Caco-2 (cell line): ENCODE measurements around the gene KIAA1755. TPM values are rescaled to one million over a fixed set of nuclear protein-coding genes. Genes with fewer than 3 reads are reported as not detected.

ENCODE experiments used
- BruUV-seq: library from RNA; stranded (reverse); fragments of 400-500 nt; replicated peaks from 2 replicates; lab custom pipeline; 2021; lab: Mats Ljungman, UMichigan
- CTCF ChIA-PET: fragments of 300-600 bp; sonication (Branson Sonifier 250); formaldehyde crosslinking; loops from one replicate; lab custom pipeline; 2022; ENCODE audit warnings: antibody characterized with exemption; lab: Charles Lee
- POLR2A ChIA-PET: fragments of 300-600 bp; sonication (Branson Sonifier 250); formaldehyde crosslinking; loops from one replicate; lab custom pipeline; 2022; ENCODE audit warnings: antibody characterized with exemption; lab: Charles Lee
- DNase-seq, 2 experiments: peaks; one replicate each; pipeline versions ENCODE4 v3.0.0 to v3.0.0-alpha.2; 2020 to 2022
- H3K27me3 ChIP-seq: replicated peaks from 2 replicates; pipeline ENCODE4 v1.6.0; 2011; ENCODE audit warnings: low read length; ENCODE audit not compliant: control insufficient read depth, insufficient read depth
- H3K36me3 ChIP-seq: 2 replicates; pipeline ENCODE4 v1.5.1; 2011; ENCODE audit warnings: low read length; ENCODE audit not compliant: control insufficient read depth, insufficient read depth
- H3K4me1 ChIP-seq: fragments of 250-450 bp; sonication (Bioruptor Pico); 2 replicates; pipeline ENCODE4 v1.5.1; 2020; ENCODE audit warnings: mild to moderate bottlenecking
- H3K4me3 ChIP-seq: 2 replicates; pipeline ENCODE4 v1.5.1; 2011; ENCODE audit warnings: low read depth, mild to moderate bottlenecking, control low read depth, low read length
- H3K9me3 ChIP-seq: fragments of 250-450 bp; sonication (Bioruptor Pico); 2 replicates; pipeline ENCODE4 v1.5.1; 2020; ENCODE audit warnings: mild to moderate bottlenecking, moderate library complexity
- H3K27ac Mint-ChIP-seq: one replicate; pipeline ENCODE4 v1.8.0; 2022; ENCODE audit warnings: mixed read lengths; ENCODE audit not compliant: unreplicated experiment
- H3K27me3 Mint-ChIP-seq: one replicate; pipeline ENCODE4 v1.8.0; 2022; ENCODE audit warnings: mixed read lengths; ENCODE audit not compliant: insufficient read depth, unreplicated experiment
- H3K36me3 Mint-ChIP-seq: one replicate; pipeline ENCODE4 v1.8.0; 2022; ENCODE audit warnings: mild to moderate bottlenecking, mixed read lengths; ENCODE audit not compliant: insufficient read depth, unreplicated experiment
- H3K4me1 Mint-ChIP-seq: one replicate; pipeline ENCODE4 v1.8.0; 2022; ENCODE audit warnings: low read depth, mixed read lengths; ENCODE audit not compliant: unreplicated experiment
- H3K4me3 Mint-ChIP-seq: one replicate; pipeline ENCODE4 v1.8.0; 2022; ENCODE audit warnings: mild to moderate bottlenecking, moderate library complexity, mixed read lengths; ENCODE audit not compliant: unreplicated experiment
- H3K9me3 Mint-ChIP-seq: one replicate; pipeline ENCODE4 v1.8.0; 2022; ENCODE audit warnings: mixed read lengths; ENCODE audit not compliant: unreplicated experiment
- CTCF ChIP-seq, 2 experiments: fragments of 200-600 bp in 1 of 2; IDR thresholded peaks; 1 replicate in 1 of 2; 2 replicates in 1 of 2; pipeline versions ENCODE4 v1.5.1 to v1.8.0; 2011 to 2022; ENCODE audit warnings: antibody characterized with exemption in 1 of 2, control low read depth in 1 of 2, inconsistent platforms in 1 of 2, low read depth in 1 of 2, low read length in 1 of 2, mild to moderate bottlenecking in 1 of 2, moderate library complexity in 1 of 2; ENCODE audit not compliant: insufficient read depth in 1 of 2, severe bottlenecking in 1 of 2, unreplicated experiment in 1 of 2
- intact Hi-C: fragments of 100-400 bp; cut with micrococcal nuclease; formaldehyde crosslinking; loops from one replicate; pipeline ENCODE4 v1.10.0; 2022; ENCODE audit not compliant: unreplicated experiment
- total RNA-seq: library from RNA; stranded (reverse); gene quantifications from 2 replicates; pipeline ENCODE4 v1.2.3, GENCODE V29; 2022

Gene KIAA1755
- total RNA-seq, 1 experiment from 2014 or later: 0.20 TPM

- ChIA-PET POLR2A (no interaction called here), CTCF (interaction anchor here (1.0 kb wide), 1 partner anchor 107 kb away, joined by 4 read pairs; no protein-coding TSS in a partner anchor)
- Mint-ChIP-seq H3K36me3 (no peaks in the 10 kb centered on the region), H3K27ac (peak overlapping the region; percentile 8), H3K4me3 (no peak overlapping the region), H3K4me1 (peaks cover 17% of the 10 kb centered on the region), H3K9me3 (no peaks in the 10 kb centered on the region), H3K27me3 (no peaks in the 10 kb centered on the region)
- DNase-seq: no peak
- intact Hi-C loops: no loop called here
- no peaks in the 10 kb centered on the region for H3K9me3 ChIP-seq
- no peaks in the 10 kb centered on the region for H3K36me3 ChIP-seq
- no peak overlapping the region for H3K4me3 ChIP-seq
- no peak for TF ChIP-seq CTCF (IDR thresholded peaks at IDR 0.05; ENCODE audit: insufficient read depth in 1 of 2, low read depth in 1 of 2, low read length in 1 of 2, severe bottlenecking in 1 of 2, unreplicated experiment in 1 of 2)
- peaks cover 19% of the 10 kb centered on the region for H3K4me1 ChIP-seq
- no TSS peak for BruUV-seq
- no peaks in the 10 kb centered on the region for H3K27me3 ChIP-seq
These were observed 80.7 kb downstream of the KIAA1755 start for GRCh38 chr20:38179846-38180245.

- intact Hi-C loops: no loop called here
- CTCF ChIA-PET: interaction anchor here (0.9 kb wide), 1 partner anchor 105 kb away, joined by 4 read pairs; no protein-coding TSS in a partner anchor
- POLR2A ChIA-PET: no interaction called here
- Mint-ChIP-seq H3K4me3 (no peak overlapping the region), H3K9me3 (no peaks in the 10 kb centered on the region), H3K27me3 (no peaks in the 10 kb centered on the region), H3K4me1 (peaks cover 17% of the 10 kb centered on the region), H3K36me3 (no peaks in the 10 kb centered on the region), H3K27ac (no peak overlapping the region)
- Histone ChIP-seq H3K36me3 (no peaks in the 10 kb centered on the region), H3K27me3 (no peaks in the 10 kb centered on the region), H3K9me3 (no peaks in the 10 kb centered on the region), H3K4me3 (no peak overlapping the region), H3K4me1 (peaks cover 13% of the 10 kb centered on the region)
- BruUV-seq: no TSS peak
- no peak for DNase-seq
- TF ChIP-seq CTCF (IDR thresholded peaks at IDR 0.05; ENCODE audit: insufficient read depth in 1 of 2, low read depth in 1 of 2, low read length in 1 of 2, severe bottlenecking in 1 of 2, unreplicated experiment in 1 of 2): no peak
These were observed 82.0 kb downstream of the KIAA1755 start for GRCh38 chr20:38178581-38178980.

GRCh38 chr20:38178065-38178491, 82.5 kb downstream of the KIAA1755 start:
- POLR2A ChIA-PET: interaction anchor here (0.6 kb wide), 1 partner anchor 109 kb away, joined by 3 read pairs; no protein-coding TSS in a partner anchor
- no peaks in the 10 kb centered on the region for H3K36me3 Mint-ChIP-seq

More at GRCh38 chr20:38178065-38178491, 82.5 kb downstream of the KIAA1755 start:
- no peak for DNase-seq
- H3K9me3 ChIP-seq: no peaks in the 10 kb centered on the region
- Mint-ChIP-seq H3K27ac (no peak overlapping the region), H3K4me1 (peaks cover 17% of the 10 kb centered on the region), H3K27me3 (no peaks in the 10 kb centered on the region), H3K4me3 (no peak overlapping the region), H3K9me3 (no peaks in the 10 kb centered on the region)
- peaks cover 18% of the 10 kb centered on the region for H3K4me1 ChIP-seq
- no peaks in the 10 kb centered on the region for H3K36me3 ChIP-seq
- no peaks in the 10 kb centered on the region for H3K27me3 ChIP-seq
- TF ChIP-seq CTCF (IDR thresholded peaks at IDR 0.05; ENCODE audit: insufficient read depth in 1 of 2, low read depth in 1 of 2, low read length in 1 of 2, severe bottlenecking in 1 of 2, unreplicated experiment in 1 of 2): no peak
- BruUV-seq: no TSS peak
- intact Hi-C loops: no loop called here
- CTCF ChIA-PET: no interaction called here
- H3K4me3 ChIP-seq: no peak overlapping the region
